DMS153 treated with DMSO at 0.1 percent for 48 hours (cell line): ENCODE measurements around the gene FADS2.
"Not testable (repeated sequence)": the region's sequence is repeated elsewhere in the genome, so short reads cannot be mapped to it uniquely, and the experiment has no call there.

Experiments used
- DNase-seq: peaks from one replicate; lab custom pipeline; 2025; ENCODE audit not compliant: unreplicated experiment; lab: John Stamatoyannopoulos, UW

FADS2 gene

GRCh38 chr11:61866958-61867343 lies 38.9 kb downstream of the FADS2 start:
- no peak for DNase-seq

DNA sequence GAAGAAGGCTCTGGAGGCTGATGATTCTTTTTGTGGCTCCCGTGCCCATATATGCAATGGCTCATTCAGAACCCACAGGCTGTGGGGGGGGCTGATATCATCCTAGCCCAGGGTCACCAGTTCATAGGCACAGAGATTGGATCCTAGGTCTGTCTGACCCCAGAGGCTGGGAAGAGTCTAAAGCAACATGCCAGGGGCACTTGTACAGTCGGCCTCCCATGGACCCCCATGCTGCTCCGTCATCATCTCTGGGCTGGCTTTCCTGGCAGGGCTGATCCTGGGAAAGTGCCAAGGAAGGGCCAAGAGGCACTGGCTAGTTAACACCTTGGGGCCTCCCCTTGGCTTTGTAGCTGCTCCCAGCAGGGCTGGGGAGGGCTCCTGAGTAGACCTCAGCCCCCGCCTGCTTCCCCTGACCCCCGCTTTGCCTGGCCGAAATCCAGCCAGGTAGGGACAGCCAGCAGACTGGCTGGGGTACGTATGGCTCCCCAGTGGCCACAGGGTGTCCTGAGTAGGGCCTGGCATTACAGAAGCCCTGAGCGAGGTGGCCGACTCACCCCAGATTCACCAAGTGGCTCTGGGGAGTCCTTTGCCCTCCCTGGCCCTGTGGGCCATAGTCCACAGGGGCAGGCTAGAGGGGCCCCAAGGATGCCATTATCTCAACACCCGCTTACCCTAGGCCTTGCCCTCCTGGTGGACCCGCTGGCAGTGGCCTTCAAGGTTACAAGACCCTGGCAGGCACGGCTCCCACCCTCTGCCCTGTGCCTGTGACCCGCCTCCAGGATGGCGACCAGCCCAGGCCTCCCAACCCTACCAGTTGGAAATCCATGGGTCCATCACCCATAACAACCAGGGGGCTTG lies 40.7 kb downstream of the FADS2 start:
- no peak for DNase-seq

DNA sequence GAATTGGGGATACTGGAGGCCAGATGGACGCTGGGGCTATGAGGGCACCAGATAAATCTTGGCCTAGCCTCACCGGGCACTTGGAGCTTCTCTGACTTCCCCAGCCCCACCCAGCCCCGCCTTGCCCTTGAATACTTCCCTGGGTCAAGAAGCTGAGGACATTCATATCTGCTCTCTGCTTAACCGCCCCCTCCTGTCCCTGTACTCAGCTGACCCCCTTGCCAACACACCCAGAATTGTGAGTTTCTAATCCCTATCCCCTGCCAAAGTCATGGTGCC lies 41.3 kb downstream of the FADS2 start:
- no peak for DNase-seq

GRCh38 chr11:61869708-61870451 lies 41.8 kb downstream of the FADS2 start:
- DNase-seq, result no peak

- DNase-seq, result no peak
Measured at GRCh38 chr11:61870541-61871031, 42.5 kb downstream of the FADS2 start.

- peak; percentile 72 for DNase-seq
Measured at GRCh38 chr11:61871158-61871597, 43.1 kb downstream of the FADS2 start.

DNA sequence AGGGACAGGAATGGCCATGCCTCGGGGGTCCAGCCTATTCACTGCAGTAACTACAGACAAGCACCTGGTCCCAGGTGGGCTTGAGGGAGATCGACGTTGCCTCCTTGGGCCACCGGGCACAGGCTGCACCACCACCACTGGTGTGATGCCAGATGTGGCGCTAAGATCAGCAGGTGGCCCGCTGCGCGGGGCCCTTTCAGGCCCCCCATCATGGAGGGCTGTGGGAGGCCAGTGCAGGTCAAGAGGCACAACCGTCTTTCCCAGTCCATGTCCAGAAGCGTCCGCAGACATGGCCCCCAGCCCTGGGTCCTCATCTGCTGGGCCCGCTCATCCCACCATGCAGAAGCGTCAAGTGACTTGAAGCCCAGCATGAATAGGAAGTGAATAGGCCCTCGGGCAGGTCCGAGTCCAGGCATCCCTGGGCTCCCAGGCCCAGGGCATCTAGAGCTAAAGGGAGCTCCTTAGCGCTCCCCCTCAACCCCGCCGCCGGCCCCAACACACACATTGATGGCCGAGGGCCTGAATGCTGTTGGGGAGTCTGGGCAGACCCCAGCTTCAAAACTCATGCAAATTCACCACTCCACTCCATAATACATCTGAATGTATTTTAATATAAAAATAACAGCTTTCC lies 45.0 kb downstream of the FADS2 start:
- no peak for DNase-seq

DNA sequence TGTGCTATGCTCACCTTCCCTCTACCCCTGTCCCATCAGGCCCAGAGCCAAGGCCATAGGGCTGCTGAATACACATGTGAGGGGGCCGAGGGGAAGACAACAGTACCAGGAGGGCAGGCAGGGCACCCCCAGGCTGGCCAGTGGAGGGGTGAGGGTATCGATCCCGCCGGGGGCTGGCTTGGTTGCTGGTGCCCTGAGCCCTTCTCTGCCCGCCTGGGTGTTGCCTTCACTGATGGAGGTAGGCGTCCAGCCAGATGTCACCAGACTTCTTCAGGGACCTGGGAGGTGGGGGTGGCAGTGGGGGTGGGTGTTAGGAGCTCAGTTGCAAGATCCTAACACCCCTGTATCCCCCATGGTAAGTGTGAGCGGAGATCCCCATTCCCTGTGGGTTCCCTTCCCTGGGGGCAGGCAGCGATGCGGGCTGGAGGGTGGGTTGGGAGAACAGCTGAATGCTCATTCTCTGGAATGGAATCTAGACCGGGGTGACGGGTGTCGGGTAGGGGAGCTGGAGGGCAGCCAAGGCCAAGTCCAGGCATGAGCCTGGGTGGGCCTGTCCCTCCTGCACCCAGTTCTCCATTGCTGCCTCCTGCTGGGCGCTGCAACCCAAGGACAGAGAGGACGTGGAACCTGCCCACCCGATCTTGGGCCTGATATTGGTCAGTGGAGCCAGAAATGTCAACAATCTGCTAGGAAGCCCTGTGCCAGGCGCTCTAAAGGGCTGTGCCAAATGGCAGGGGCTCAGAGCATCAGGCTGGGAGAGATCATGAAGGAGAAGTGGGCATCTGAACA lies 45.7 kb downstream of the FADS2 start:
- DNase-seq, result no peak

GRCh38 chr11:61874377-61874809 lies 46.3 kb downstream of the FADS2 start:
- DNase-seq, result no peak

DNA sequence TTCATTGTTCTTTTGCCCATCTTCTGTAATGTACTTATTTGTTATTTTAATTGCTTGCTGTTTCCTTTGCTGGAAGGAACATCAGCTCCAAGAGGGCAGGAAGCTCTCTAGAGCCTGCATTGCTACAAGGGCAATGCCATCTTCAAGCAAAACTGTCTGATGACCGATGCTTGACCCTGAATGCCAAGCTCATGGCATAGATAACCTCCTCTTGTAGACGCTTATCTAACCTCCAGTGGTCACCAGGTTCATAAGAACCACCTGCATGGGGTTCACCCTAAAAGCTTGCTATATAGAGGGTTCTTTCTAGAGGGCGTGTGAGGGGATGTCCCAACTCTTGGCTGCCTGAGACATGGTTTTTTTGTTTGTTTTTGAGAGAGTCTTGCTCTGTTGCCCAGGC lies 46.8 kb downstream of the FADS2 start:
- DNase-seq, result no peak

GRCh38 chr11:61875698-61876097 lies 47.6 kb downstream of the FADS2 start:
- no peak for DNase-seq

GRCh38 chr11:61879152-61879551 lies 51.1 kb downstream of the FADS2 start:
- no peak for DNase-seq

- no peak for DNase-seq
Measured at GRCh38 chr11:61880031-61880430, 51.9 kb downstream of the FADS2 start.

- DNase-seq, result no peak
Measured at GRCh38 chr11:61880454-61880853, 52.4 kb downstream of the FADS2 start.

- DNase-seq, result no peak
Measured at GRCh38 chr11:61881397-61881796, 53.3 kb downstream of the FADS2 start.

GRCh38 chr11:61882267-61882666 lies 54.2 kb downstream of the FADS2 start:
- not testable (repeated sequence) for DNase-seq

GRCh38 chr11:61882879-61883278 lies 54.8 kb downstream of the FADS2 start:
- DNase-seq, result no peak

DNA sequence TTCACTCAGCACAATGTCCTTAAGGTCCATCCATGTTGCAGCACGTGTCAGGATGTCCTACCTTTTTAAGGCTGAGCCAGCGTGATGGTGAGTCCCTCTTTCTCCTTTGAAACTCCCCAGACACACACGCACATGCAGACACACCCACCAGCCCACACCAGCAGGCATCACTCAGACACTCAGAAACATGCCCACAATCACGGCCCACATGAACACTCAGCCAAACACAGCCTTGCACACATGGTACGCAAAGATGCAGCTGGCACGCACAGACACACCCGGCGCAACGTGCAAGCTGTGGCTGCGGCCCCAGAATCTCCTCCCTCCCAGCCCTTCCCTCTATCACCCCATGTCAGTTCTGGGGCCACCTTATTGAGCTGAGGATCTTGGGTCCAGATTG lies 55.2 kb downstream of the FADS2 start:
- no peak for DNase-seq

DNA sequence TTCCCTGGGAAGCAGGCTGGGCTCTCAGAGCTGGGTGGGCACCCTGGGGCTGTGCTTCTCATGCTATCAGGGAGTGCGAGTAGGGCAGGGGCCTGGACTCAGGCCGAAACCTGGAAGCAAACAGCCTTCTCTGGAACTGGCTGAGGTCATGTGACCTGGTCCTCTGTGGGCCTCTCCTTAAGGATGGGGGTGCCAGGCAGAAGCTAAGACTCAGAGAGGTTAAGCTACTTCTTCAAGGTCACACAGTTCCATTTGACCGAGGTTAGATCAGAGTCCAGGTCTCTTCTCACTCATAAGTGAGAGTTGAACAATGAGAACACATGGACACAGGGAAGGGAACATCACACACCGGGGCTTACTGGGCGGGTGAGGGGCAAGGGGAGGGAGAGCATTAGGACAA lies 55.8 kb downstream of the FADS2 start:
- DNase-seq, result no peak

DNA sequence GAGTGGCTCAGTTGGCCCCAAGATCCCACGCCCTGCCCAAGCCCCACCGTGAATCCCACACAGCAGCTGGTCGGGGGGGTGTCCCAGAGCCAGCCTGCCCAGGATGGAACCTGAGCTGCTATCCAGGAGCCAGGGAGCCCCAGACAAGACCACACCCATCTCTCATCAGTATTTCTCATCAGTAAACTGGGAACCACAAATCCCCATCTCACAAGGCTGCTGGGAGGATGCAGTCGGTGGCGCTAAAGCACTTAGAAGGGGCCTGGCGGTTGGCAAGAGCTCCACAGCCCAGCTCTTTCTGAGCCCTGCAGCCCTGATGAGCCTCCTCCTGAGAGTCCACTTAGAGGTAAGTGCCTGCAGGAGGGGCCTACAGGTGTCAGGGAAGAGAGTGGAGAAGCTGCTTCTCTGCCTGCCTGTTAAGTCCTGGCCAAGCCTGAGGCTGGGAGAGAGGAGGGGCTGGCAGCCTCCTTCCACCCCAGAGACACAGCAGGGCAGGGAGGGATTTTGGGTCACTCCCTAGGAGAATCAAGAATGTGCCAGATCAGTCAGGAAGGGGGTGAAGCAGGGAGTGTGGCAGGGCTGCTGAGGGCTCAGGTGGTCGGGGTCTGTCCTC lies 57.2 kb downstream of the FADS2 start:
- DNase-seq, result no peak
